ENCODE measurements around the gene UBC. TPM values are rescaled to one million over a fixed set of nuclear protein-coding genes. Genes with fewer than 3 reads are reported as not detected.

The UBC gene
- total and polyA plus RNA-seq, 2 of the 4 experiments (the other 2 are of a cell fraction): 2,042 to 4,320 TPM

DNA sequence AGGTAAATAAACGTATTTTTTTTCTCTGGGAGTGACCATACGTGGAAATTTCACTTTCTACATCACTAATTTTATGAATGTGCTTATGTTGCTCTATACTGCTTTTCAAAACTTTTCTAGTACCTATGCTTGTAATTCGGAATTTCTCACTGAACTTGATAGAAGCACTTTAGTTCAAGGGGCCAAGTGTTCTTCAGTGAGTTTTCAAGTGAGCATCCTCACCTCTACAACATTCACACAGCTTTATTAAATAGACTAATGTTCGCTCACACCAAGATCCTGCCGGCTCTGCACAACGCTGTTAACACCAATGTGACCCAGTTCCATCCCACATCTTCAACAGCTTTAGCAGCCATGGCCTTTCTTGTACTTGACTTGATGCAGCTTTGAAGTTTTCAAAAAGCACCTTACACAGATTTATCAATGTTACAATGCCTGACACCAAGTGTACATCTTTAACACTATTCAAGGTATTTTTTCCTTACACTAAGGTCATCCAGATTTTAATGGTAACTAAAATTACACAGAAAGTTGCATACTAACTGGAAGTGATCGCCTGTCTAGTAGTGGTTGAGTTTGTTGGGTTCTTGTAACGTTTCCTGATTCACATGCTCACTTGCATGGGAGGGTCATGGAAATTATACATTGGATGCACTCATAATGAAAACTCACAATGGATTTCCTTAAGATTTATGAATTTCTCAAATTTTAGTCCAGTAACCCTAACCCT lies 4.5 kb downstream of the UBC start (continued):
- no peak for TF ChIP-seq RFX5 (IDR thresholded peaks at IDR 0.05; ENCODE audit: low read depth, low read length)

DNA sequence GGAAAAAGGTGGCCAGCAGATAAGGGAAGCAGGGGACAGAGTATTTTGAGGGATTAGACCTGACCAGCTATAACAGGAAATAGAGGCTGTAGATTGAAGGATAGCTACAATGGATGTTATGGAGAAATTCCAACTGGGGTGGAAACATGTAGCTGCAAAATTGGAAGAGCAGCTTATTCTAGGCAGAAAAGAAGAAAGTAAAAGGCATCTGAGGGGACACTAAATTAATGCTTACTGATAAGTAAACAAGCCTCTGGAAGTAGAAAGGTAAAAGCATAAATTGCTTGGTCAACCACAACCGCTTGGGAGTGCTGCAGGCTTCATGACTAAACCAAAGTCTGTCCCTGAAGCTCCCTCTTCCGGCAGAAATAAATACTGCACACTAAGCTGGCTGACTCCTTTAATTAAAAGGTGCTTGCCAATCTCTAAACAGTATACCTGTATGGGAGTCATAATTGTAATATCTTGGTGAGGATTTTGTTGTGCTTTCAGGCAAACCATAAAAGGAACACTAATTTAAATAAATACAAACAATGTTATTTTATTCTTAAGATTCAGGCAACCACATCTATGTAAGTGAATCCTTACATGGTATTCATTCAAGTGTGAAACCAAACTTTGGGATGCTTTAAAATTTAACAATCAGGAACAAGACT lies 7.7 kb downstream of the UBC start:
- Histone ChIP-seq H3K9me1 (ENCODE audit: insufficient read depth, low read length) (peaks cover 18% of the 10 kb centered on the region), H2AK5ac (ENCODE audit: low read depth, low read length) (0 out of 2 replicates have a peak overlapping the region, but pooled peaks have one; percentile 61), H3K4ac (ENCODE audit: low read depth, low read length) (peak overlapping the region; percentile 53; the same call in 1 of the 2 replicates), H3K56ac (ENCODE audit: extremely low read depth, insufficient read depth, low read length) (no peak overlapping the region), H2AK9ac (replicated peaks; ENCODE audit: low read depth, low read length, poor library complexity) (no peak overlapping the region), H3K9ac (ENCODE audit: low read depth, low read length) (no peak overlapping the region), H4K20me1 (ENCODE audit: insufficient read depth, low read length) (peaks cover 30% of the 10 kb centered on the region), H3K23ac (ENCODE audit: low read depth, low read length) (no peak overlapping the region), H3K79me1 (ENCODE audit: low read depth in 1 of 2, low read length in 2 of 2) (peaks cover 7 to 23% of the 10 kb centered on the region in 2 experiments; a peak in 3 of 4 replicates), H4K8ac (ENCODE audit: low read depth in 2 of 2, low read length in 2 of 2) (no peak overlapping the region), H2BK20ac (ENCODE audit: low read depth, low read length) (peak overlapping the region; percentile 15; the same call in 1 of the 2 replicates), H3K14ac (replicated peaks; ENCODE audit: low read depth, low read length) (no peak overlapping the region; the same call in 1 of the 2 replicates), H3K9me3 (ENCODE audit: control insufficient read depth, insufficient read depth, low read length) (no peaks in the 10 kb centered on the region), H2BK120ac (ENCODE audit: low read depth, low read length) (no peak overlapping the region), H3K36me3 (ENCODE audit: control insufficient read depth, insufficient read depth, low read length) (peaks cover 12% of the 10 kb centered on the region), H2AFZ (replicated peaks; ENCODE audit: low read length, poor library complexity) (no peak overlapping the region), H3K18ac (ENCODE audit: low read depth, low read length) (no peak overlapping the region), H3K27me3 (ENCODE audit: control insufficient read depth, insufficient read depth, low read length) (no peaks in the 10 kb centered on the region), H2BK5ac (ENCODE audit: low read depth, low read length, poor library complexity, severe bottlenecking) (no peak overlapping the region), H3K4me2 (ENCODE audit: low read depth, low read length) (no peak overlapping the region), H4K5ac (ENCODE audit: low read depth, low read length) (no peak overlapping the region), H3K4me3 (ENCODE audit: insufficient read depth, low read depth, low read length) (no peak overlapping the region), H3K4me1 (ENCODE audit: control insufficient read depth, insufficient read depth, low read length) (peaks cover 12% of the 10 kb centered on the region), H2BK15ac (ENCODE audit: low read depth, low read length) (peak overlapping the region; percentile 7; the same call in 1 of the 3 replicates), H4K91ac (ENCODE audit: insufficient read depth, low read depth, low read length) (no peak overlapping the region), H3K27ac (ENCODE audit: insufficient read depth, low read length) (no peak overlapping the region)
- no TSS peak for BruUV-seq (replicated peaks)
- dilution Hi-C loops (cut with HindIII; ENCODE audit: low sequenced_read_pairs, unreplicated experiment): no loop called here
- intact Hi-C loops (cut with micrococcal nuclease): loop anchor here (1.0 to 10.0 kb wide), 4 partner anchors 34 to 870 kb away; no protein-coding TSS in a partner anchor
- DNase-seq (peak; percentile 90), ATAC-seq (ENCODE audit: low read depth) (peak; percentile 56)
- in situ Hi-C loops (cut with MboI; ENCODE audit: low sequenced_read_pairs): no loop called here
- CTCF ChIA-PET: interaction anchor here (0.6 to 3.4 kb wide), 14 partner anchors 9 to 339 kb away, joined by 3 to 32 read pairs (median 4); partner anchors contain the start of gene NCOR2
- no peak for TF ChIP-seq MXI1 (IDR thresholded peaks at IDR 0.05; ENCODE audit: borderline replicate concordance, low read depth, low read length)
- TF ChIP-seq, protein P1, sequence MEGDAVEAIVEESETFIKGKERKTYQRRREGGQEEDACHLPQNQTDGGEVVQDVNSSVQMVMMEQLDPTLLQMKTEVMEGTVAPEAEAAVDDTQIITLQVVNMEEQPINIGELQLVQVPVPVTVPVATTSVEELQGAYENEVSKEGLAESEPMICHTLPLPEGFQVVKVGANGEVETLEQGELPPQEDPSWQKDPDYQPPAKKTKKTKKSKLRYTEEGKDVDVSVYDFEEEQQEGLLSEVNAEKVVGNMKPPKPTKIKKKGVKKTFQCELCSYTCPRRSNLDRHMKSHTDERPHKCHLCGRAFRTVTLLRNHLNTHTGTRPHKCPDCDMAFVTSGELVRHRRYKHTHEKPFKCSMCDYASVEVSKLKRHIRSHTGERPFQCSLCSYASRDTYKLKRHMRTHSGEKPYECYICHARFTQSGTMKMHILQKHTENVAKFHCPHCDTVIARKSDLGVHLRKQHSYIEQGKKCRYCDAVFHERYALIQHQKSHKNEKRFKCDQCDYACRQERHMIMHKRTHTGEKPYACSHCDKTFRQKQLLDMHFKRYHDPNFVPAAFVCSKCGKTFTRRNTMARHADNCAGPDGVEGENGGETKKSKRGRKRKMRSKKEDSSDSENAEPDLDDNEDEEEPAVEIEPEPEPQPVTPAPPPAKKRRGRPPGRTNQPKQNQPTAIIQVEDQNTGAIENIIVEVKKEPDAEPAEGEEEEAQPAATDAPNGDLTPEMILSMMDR (conservative IDR thresholded peaks at IDR 0.05; ENCODE audit: low read depth, low read length): peak; percentile 100
- TF ChIP-seq RAD21 (IDR thresholded peaks at IDR 0.05; ENCODE audit: low read length): peak; percentile 92
- TF ChIP-seq MAFK (IDR thresholded peaks at IDR 0.05; ENCODE audit: low read depth, low read length): peak; percentile 49; the same call in 1 of the 2 replicates
- peak; percentile 89 for TF ChIP-seq SMC3 (IDR thresholded peaks at IDR 0.05; ENCODE audit: low read depth, low read length)
- TF ChIP-seq CHD1 (IDR thresholded peaks at IDR 0.05; ENCODE audit: low read depth, low read length): no peak
- no CpG with 5 or more reads among the region's 2 CpGs for WGBS, 2 experiments (ENCODE audit: extremely low coverage in 2 of 2, insufficient read length in 1 of 2)
- POLR2A ChIA-PET (ENCODE audit: unreplicated experiment): no interaction called here
